GM10248 (cell line): ENCODE results near the gene DNAJC11.
A peak's percentile ranks its signal among the peaks of the same experiment; 100 is the strongest.

Experiments used
- CTCF ChIA-PET: fragments of 300-600 bp; sonication (Branson Sonifier 250); formaldehyde crosslinking; extraction: SDS; loops from one replicate; lab custom pipeline; 2021; ENCODE audit warnings: antibody characterized with exemption; lab: Yijun Ruan, JAX
- POLR2A ChIA-PET: fragments of 350-650 bp; sonication (Branson Sonifier 250); formaldehyde crosslinking; extraction: SDS; loops from one replicate; lab custom pipeline; 2020; ENCODE audit warnings: antibody characterized with exemption; lab: Yijun Ruan, JAX
- DNase-seq: peaks from one replicate; pipeline ENCODE4 v3.0.0; 2012; ENCODE audit errors: extremely low spot score
- TF ChIP-seq, protein P1 (sequence below): IDR thresholded peaks from 2 replicates; pipeline ENCODE4 v1.5.1; 2012; ENCODE audit warnings: mild to moderate bottlenecking, low read depth; ENCODE audit errors: extremely low read depth, missing control alignments, control extremely low read depth

Gene DNAJC11

GRCh38 chr1:6738987-6739676 lies 37.5 kb upstream of the DNAJC11 start:
- no peak for DNase-seq
- ChIA-PET CTCF (no interaction called here), POLR2A (no interaction called here)
- TF ChIP-seq, protein P1, sequence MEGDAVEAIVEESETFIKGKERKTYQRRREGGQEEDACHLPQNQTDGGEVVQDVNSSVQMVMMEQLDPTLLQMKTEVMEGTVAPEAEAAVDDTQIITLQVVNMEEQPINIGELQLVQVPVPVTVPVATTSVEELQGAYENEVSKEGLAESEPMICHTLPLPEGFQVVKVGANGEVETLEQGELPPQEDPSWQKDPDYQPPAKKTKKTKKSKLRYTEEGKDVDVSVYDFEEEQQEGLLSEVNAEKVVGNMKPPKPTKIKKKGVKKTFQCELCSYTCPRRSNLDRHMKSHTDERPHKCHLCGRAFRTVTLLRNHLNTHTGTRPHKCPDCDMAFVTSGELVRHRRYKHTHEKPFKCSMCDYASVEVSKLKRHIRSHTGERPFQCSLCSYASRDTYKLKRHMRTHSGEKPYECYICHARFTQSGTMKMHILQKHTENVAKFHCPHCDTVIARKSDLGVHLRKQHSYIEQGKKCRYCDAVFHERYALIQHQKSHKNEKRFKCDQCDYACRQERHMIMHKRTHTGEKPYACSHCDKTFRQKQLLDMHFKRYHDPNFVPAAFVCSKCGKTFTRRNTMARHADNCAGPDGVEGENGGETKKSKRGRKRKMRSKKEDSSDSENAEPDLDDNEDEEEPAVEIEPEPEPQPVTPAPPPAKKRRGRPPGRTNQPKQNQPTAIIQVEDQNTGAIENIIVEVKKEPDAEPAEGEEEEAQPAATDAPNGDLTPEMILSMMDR, result no peak

DNA sequence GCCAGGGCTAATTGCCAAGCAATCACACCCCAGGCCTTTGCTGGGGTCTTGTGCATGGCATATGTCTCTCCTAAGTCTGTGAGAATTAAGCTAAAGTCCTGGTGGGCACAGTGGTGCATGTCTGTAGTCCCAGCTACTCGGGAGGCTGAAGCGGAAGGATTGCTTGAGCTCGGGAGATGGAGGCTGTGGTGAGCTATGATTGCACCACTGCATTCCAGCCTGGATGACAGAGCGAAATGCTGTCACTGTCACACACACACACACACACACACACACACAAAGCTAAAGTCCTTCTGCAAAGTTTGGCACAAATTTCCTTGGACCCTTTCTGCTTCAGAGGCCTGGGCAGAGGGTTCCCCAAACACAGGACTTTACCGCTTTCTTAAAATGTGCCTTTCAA lies 31.3 kb upstream of the DNAJC11 start:
- DNase-seq, result no peak
- POLR2A ChIA-PET, result no interaction called here
- TF ChIP-seq, protein P1, result no peak
- CTCF ChIA-PET, result interaction anchor here (1.5 to 1.7 kb wide), 4 partner anchors 11 to 337 kb away, joined by 3 to 6 read pairs (median 4); no protein-coding TSS in a partner anchor

DNA sequence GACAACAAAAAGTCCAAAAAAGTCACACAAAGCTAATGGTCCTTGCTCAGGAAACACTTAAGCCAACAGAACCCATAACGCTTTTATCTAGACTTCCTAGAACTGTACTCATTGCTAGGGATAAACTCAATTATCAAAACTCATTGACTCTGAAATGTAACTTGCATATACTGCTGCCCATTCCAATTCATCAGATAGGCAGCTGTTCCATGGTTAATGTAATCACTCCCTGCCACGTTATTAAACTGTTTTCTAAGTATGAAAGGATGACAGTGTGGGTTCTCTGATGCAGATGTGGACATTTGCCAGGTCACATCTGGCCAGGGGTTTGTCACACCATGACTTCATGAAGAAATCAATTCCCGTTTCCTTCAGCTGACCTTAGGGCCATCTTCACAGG lies 30.3 kb upstream of the DNAJC11 start:
- TF ChIP-seq, protein P1, result no peak
- DNase-seq, result no peak
- POLR2A ChIA-PET, result no interaction called here
- CTCF ChIA-PET, result interaction anchor here (1.5 to 1.7 kb wide), 3 partner anchors 10 to 338 kb away, joined by 3 to 6 read pairs (median 5); no protein-coding TSS in a partner anchor

GRCh38 chr1:6730880-6731279 lies 29.3 kb upstream of the DNAJC11 start:
- no peak for DNase-seq
- ChIA-PET POLR2A (no interaction called here), CTCF (interaction anchor here (1.0 kb wide), 1 partner anchor 339 kb away, joined by 3 read pairs; no protein-coding TSS in a partner anchor)

DNA sequence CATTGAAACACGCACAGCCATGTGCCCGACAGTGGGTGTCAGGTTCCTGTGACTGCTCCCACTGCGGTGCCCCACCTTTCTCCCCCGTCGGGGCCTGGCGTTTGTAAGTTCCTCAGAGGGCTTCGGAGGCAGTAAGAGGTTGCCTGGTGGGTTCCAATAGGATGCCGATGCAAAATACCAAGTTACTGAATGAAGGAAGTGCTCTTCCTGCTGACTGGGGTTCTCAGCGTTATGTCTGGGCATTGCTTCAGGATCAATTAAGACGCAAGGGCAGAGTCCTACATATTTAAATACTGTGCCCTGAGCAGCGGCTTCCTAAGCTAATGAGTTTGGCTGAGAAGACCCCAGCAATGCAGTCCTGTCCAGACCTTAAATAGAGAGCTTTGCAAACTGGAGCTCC lies 28.9 kb upstream of the DNAJC11 start:
- DNase-seq, result no peak
- POLR2A ChIA-PET, result no interaction called here
- TF ChIP-seq, protein P1, result no peak
- CTCF ChIA-PET, result interaction anchor here (1.0 kb wide), 1 partner anchor 339 kb away, joined by 3 read pairs; no protein-coding TSS in a partner anchor

More at GRCh38 chr1:6730880-6731279, 29.3 kb upstream of the DNAJC11 start:
- TF ChIP-seq, protein P1, result no peak

- TF ChIP-seq, protein P1, result peak; percentile 84
- peak; percentile 73 for DNase-seq
- CTCF ChIA-PET, result interaction anchor here (0.8 to 4.0 kb wide), 3 partner anchors 9 to 163 kb away, joined by 4 to 23 read pairs (median 5); no protein-coding TSS in a partner anchor
- POLR2A ChIA-PET, result no interaction called here
Measured at GRCh38 chr1:6727535-6727934, 25.9 kb upstream of the DNAJC11 start.
